AG04449 (cell line): Measurements from ENCODE around the gene TMEM179B.
A peak's percentile ranks its signal among the peaks of the same experiment; 100 is the strongest.

Experiments
- CTCF ChIA-PET: fragments of 350-600 bp; formaldehyde crosslinking; extraction: SDS; loops from one replicate; lab custom pipeline; 2021; ENCODE audit warnings: antibody characterized with exemption; lab: Yijun Ruan, JAX
- POLR2A ChIA-PET: fragments of 400-600, 350-600 bp; formaldehyde crosslinking; extraction: SDS; loops from one replicate; lab custom pipeline; 2020; ENCODE audit warnings: antibody characterized with exemption, inconsistent platforms; lab: Yijun Ruan, JAX
- DNase-seq: peaks from one replicate; pipeline ENCODE4 v3.0.0-alpha.2; 2010; ENCODE audit warnings: low read depth, low spot score
- H3K4me3 ChIP-seq: 2 replicates; pipeline ENCODE4 v1.5.1; 2011; ENCODE audit warnings: low read depth, mild to moderate bottlenecking, control low read depth, low read length
- TF ChIP-seq, protein P1 (sequence below): IDR thresholded peaks from one replicate; pipeline ENCODE4 v1.5.1; 2011; ENCODE audit warnings: mild to moderate bottlenecking, moderate library complexity, low read length, control low read depth, inconsistent platforms; ENCODE audit not compliant: insufficient read depth; ENCODE audit errors: missing control alignments

The TMEM179B gene

DNA sequence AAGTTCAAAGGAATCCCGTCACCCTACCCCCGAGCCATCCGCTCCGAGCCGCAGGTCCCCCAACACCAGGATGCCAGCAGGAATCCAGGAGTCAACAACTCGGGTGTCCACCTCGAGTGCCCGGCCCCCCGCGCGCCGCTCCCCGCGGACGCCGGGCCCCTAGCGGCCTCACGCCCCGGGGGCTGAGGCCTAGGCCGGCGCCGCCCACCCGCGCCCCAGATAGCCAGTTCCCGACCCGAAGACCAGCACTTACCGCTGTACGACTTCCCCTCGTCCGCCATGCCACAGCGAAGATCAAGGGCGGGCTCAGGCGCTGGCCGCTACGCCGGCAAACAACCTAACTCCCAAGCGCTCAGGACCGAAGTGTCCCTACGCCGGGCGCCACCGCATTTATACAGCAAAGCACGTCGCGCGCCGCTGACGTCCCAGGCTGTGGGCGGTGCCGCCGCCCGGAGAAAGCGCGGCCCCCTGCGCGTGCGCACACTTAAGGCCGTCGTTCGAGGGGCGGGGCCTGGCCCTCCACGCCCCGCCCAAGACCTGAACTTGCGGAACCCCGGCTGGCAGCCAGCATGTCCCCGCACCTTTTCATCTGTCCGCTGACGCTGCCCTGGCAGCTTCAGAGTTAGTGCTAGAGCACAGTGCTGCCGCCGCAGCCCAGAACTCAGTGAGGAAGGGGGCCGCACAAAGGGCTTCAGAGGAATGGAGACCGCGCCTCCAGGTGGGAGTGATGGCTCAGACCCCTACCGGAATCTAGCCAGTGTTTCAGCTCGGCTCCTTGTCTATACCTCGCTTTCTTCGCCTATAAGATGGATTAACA lies 18.1 kb downstream of the TMEM179B start, which contains the start of gene NXF1:
TSS of gene NXF1 (minus strand) at position 365 of the 817 bp plus-strand sequence. CDS start at position 281, 84 bp downstream.
- H3K4me3 ChIP-seq, result peak within 1 kb of the TSS; percentile 81
- ChIA-PET CTCF (no interaction called here), POLR2A (interaction anchor here (0.7 to 2.2 kb wide), 13 partner anchors 8 to 141 kb away, joined by 3 to 19 read pairs (median 3); partner anchors contain the start of genes C11orf98 and HNRNPUL2)
- TF ChIP-seq, protein P1, sequence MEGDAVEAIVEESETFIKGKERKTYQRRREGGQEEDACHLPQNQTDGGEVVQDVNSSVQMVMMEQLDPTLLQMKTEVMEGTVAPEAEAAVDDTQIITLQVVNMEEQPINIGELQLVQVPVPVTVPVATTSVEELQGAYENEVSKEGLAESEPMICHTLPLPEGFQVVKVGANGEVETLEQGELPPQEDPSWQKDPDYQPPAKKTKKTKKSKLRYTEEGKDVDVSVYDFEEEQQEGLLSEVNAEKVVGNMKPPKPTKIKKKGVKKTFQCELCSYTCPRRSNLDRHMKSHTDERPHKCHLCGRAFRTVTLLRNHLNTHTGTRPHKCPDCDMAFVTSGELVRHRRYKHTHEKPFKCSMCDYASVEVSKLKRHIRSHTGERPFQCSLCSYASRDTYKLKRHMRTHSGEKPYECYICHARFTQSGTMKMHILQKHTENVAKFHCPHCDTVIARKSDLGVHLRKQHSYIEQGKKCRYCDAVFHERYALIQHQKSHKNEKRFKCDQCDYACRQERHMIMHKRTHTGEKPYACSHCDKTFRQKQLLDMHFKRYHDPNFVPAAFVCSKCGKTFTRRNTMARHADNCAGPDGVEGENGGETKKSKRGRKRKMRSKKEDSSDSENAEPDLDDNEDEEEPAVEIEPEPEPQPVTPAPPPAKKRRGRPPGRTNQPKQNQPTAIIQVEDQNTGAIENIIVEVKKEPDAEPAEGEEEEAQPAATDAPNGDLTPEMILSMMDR, result no peak
- peak; percentile 50 for DNase-seq

DNA sequence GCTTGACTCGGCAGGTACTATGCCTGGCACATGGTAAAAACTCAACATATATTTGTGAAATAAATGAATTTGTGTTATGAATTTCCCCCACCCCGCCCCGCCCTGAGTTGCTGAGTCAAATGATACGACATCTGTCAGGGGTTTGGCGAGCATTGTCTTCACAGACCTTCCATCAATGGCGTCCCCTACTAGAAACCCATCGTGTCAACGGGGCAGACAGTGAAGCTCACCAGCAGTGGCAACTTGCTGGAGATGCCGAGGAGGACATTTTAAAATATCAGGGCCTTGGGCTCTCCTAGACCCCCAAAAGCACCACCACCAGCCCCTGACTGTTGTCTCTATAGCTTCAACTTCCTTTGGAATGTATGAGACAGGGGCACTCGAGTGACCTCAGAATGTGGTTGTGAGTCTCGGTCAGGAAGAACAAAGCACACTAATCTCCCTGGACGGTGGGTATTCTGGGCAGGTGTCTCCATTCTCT lies 18.8 kb downstream of the TMEM179B start:
- ChIA-PET CTCF (interaction anchor here (0.8 to 1.2 kb wide), 2 partner anchors 10 to 20 kb away, joined by 3 to 4 read pairs; no protein-coding TSS in a partner anchor), POLR2A (interaction anchor here (0.7 to 2.2 kb wide), 12 partner anchors 9 to 141 kb away, joined by 3 to 19 read pairs (median 4); partner anchors contain the start of genes C11orf98 and HNRNPUL2)
- no peak for DNase-seq
- TF ChIP-seq, protein P1, result no peak
- peak overlapping the region; percentile 81 for H3K4me3 ChIP-seq

DNA sequence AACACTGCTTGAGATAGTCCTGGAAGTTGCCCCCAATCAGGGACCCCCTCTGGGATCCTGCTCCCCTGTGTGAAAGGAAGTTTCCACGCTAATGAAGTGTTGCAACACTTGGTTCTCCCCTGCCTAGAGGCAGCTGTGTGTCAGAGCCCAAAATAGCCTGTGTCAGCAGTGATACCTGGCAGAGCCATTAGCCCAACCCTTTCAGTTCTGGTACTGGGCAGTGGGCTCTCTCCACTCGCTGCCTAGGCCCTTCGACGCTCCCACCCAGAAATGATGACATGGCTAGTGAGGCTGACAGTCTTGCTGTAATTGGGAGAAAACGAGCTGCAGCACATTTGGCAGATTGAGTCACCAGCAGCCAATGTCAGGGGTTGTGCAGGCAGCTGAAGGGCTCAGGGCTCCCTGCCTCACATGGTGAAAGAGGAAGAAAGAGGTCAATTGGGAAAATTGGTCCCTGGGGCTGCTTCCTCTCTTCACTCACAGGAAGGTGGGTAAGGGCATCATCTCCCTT lies 19.5 kb downstream of the TMEM179B start:
- ChIA-PET CTCF (interaction anchor here (0.8 to 1.7 kb wide), 3 partner anchors 9 to 20 kb away, joined by 3 to 5 read pairs (median 4); no protein-coding TSS in a partner anchor), POLR2A (interaction anchor here (0.7 to 2.2 kb wide), 6 partner anchors 9 to 142 kb away, joined by 3 to 19 read pairs (median 4); partner anchors contain the start of genes C11orf98 and STX5)
- TF ChIP-seq, protein P1, result no peak
- H3K4me3 ChIP-seq, result no peak overlapping the region
- no peak for DNase-seq

DNA sequence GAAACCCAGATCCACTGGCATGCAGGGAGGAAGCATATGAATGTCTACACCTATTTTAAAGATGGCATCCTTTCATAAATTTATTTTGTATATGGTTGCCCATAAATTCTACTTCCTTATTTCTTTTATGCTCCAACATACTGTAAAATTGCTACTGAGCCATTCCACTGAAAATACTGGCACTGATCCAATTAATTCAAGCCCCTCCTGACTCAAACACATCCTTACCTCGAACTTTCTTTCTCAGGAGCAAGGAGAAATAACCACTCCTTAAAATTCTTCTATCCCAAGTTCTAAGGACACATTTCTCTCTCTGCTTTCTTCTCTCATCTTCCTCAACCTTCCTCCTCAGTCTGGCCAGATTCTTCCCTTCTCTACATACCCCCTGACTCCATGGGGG lies 23.5 kb downstream of the TMEM179B start:
- TF ChIP-seq, protein P1, result no peak
- no peak overlapping the region for H3K4me3 ChIP-seq
- no peak for DNase-seq
- POLR2A ChIA-PET, result interaction anchor here (1.0 kb wide), 1 partner anchor 31 kb away, joined by 3 read pairs; no protein-coding TSS in a partner anchor
- CTCF ChIA-PET, result interaction anchor here (0.7 to 3.1 kb wide), 3 partner anchors 22 to 52 kb away, joined by 3 to 13 read pairs (median 4); partner anchors contain the start of genes TEX54 and TMEM179B

DNA sequence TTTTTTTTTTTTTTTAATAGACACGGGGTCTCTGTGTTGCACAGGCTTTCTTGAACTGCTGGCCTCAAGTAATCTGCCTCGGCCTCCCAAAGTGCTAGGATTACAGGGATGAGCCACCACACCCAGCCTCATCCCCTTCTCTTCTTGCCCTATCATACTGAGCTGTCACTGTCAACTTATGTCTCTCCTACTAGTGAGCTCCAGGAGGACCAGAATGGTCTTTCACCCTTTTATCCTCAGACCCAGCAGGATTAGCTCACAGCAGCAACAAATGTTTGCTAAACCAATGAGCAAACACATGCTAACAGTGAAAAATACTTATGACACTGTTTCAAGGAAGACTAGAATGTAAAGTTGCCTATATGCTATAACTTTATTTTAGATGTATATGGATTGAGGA lies 24.5 kb downstream of the TMEM179B start:
- no peak for DNase-seq
- H3K4me3 ChIP-seq, result no peak overlapping the region
- ChIA-PET CTCF (interaction anchor here (0.7 to 3.1 kb wide), 3 partner anchors 21 to 51 kb away, joined by 3 to 13 read pairs (median 4); partner anchors contain the start of genes TEX54 and TMEM179B), POLR2A (interaction anchor here (0.7 to 2.0 kb wide), 3 partner anchors 14 to 30 kb away, joined by 3 to 6 read pairs (median 4); partner anchors contain the start of gene STX5)
- TF ChIP-seq, protein P1, result no peak
